Measurements from ENCODE around the gene OR6P1. TPM values are rescaled to one million over a fixed set of nuclear protein-coding genes. Genes with fewer than 3 reads are reported as not detected.
A peak's percentile ranks its signal among the peaks of the same experiment; 100 is the strongest.

The OR6P1 gene
- total RNA-seq, 1 experiment from 2014 or later, result not detected

- TF ChIP-seq EZH2 (IDR thresholded peaks at IDR 0.05; ENCODE audit: low read length, unreplicated experiment) (no peak), EZH2phosphoT487 (IDR thresholded peaks at IDR 0.05; ENCODE audit: borderline replicate concordance, low read length) (no peak)
- TF ChIP-seq, protein P1, sequence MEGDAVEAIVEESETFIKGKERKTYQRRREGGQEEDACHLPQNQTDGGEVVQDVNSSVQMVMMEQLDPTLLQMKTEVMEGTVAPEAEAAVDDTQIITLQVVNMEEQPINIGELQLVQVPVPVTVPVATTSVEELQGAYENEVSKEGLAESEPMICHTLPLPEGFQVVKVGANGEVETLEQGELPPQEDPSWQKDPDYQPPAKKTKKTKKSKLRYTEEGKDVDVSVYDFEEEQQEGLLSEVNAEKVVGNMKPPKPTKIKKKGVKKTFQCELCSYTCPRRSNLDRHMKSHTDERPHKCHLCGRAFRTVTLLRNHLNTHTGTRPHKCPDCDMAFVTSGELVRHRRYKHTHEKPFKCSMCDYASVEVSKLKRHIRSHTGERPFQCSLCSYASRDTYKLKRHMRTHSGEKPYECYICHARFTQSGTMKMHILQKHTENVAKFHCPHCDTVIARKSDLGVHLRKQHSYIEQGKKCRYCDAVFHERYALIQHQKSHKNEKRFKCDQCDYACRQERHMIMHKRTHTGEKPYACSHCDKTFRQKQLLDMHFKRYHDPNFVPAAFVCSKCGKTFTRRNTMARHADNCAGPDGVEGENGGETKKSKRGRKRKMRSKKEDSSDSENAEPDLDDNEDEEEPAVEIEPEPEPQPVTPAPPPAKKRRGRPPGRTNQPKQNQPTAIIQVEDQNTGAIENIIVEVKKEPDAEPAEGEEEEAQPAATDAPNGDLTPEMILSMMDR (conservative IDR thresholded peaks at IDR 0.05; ENCODE audit: low read depth, low read length), result no peak
- no peaks in the 10 kb centered on the region for H3K9me2 ChIP-seq (replicated peaks; ENCODE audit: low read length)
- intact Hi-C loops (cut with micrococcal nuclease), result loop anchor here (10.0 kb wide), 1 partner anchor 540 kb away; the partner anchor contains the start of gene AIM2
- CTCF ChIA-PET, result no interaction called here
- no peak overlapping the region for H2AFZ ChIP-seq (ENCODE audit: low read length)
- H3K4me3 ChIP-seq (ENCODE audit: low read length), result no peak overlapping the region
- peaks cover 30% of the 10 kb centered on the region for H3K27me3 ChIP-seq (ENCODE audit: low read length)
- no peaks in the 10 kb centered on the region for H3K79me2 ChIP-seq (ENCODE audit: low read length)
- POLR2A ChIA-PET (ENCODE audit: unreplicated experiment), result no interaction called here
- H3K27ac ChIP-seq (ENCODE audit: low read length), result no peak overlapping the region
- no peaks in the 10 kb centered on the region for H3K4me1 ChIP-seq (ENCODE audit: insufficient read depth, low read length)
- ATAC-seq, result no peak
- H3K36me3 ChIP-seq (ENCODE audit: low read depth, low read length), result no peaks in the 10 kb centered on the region
- 0 out of 2 replicates have a peak, but pooled peaks cover 3% of the 10 kb centered on the region for H3K9me3 ChIP-seq (ENCODE audit: low read length)
- BruUV-seq (replicated peaks), result no TSS peak
- no peak overlapping the region for H3K9ac ChIP-seq (ENCODE audit: low read length)
- no peak overlapping the region for H3K4me2 ChIP-seq (ENCODE audit: low read length)
- no peak for DNase-seq
- no peaks in the 10 kb centered on the region for H4K20me1 ChIP-seq (ENCODE audit: low read length)
- no peaks in the 10 kb centered on the region for H3F3A ChIP-seq (ENCODE audit: low read length, unreplicated experiment)
Measured at GRCh38 chr1:158534496-158534895, 35.9 kb downstream of the OR6P1 start.

DNA sequence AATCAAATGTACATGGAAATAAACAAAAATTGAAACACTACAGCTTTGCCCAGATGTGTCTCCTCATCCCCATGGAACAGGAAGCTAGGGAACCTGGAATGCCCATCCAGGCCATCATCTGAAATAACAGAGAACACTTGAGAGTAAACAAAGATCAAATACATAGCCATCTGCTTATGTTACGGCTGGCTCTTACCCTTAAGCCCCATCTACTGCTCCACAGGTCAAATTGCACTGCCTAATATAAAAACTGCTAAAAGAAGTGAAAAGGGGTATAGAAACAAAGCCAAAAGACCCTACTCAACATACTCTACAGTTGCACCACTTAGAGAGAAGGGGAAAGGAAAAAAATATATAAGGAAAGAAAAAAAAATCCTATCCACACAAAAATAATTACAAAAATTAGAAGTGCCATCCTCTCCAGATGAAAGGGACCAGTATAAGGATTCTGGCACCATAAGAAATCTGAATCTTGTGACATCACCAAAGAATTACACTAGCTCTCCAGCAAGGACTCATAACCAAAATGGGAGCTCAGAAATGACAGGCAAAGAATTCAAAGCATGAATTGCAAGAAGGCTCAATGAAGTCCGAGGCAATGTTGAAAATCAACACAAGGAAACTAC, 43.1 kb downstream of the OR6P1 start:
- no peak overlapping the region for H3K4me3 ChIP-seq (ENCODE audit: low read length)
- ChIA-PET CTCF (no interaction called here), POLR2A (ENCODE audit: unreplicated experiment) (interaction anchor here (0.7 kb wide), 1 partner anchor 224 kb away, joined by 4 read pairs; no protein-coding TSS in a partner anchor)
- H3K27me3 ChIP-seq (ENCODE audit: low read length), result peaks cover 25% of the 10 kb centered on the region
- peak; percentile 36 for DNase-seq
- H3F3A ChIP-seq (ENCODE audit: low read length, unreplicated experiment), result no peaks in the 10 kb centered on the region
- H3K36me3 ChIP-seq (ENCODE audit: low read depth, low read length), result no peaks in the 10 kb centered on the region
- no peak overlapping the region for H2AFZ ChIP-seq (ENCODE audit: low read length)
- 0 out of 2 replicates have a peak, but pooled peaks have one; percentile 27 for ATAC-seq
- no peak overlapping the region for H3K4me2 ChIP-seq (ENCODE audit: low read length)
- no peak for TF ChIP-seq EZH2 (IDR thresholded peaks at IDR 0.05; ENCODE audit: low read length, unreplicated experiment)
- no peak for TF ChIP-seq EZH2phosphoT487 (IDR thresholded peaks at IDR 0.05; ENCODE audit: borderline replicate concordance, low read length)
- TF ChIP-seq, protein P1 (conservative IDR thresholded peaks at IDR 0.05; ENCODE audit: low read depth, low read length), result peak; percentile 58
- H3K9me2 ChIP-seq (replicated peaks; ENCODE audit: low read length), result no peaks in the 10 kb centered on the region
- intact Hi-C loops (cut with micrococcal nuclease), result loop anchor here (5.0 kb wide), 1 partner anchor 325 kb away; no protein-coding TSS in a partner anchor
- H3K9me3 ChIP-seq (ENCODE audit: low read length), result no peaks in the 10 kb centered on the region
- no peaks in the 10 kb centered on the region for H3K4me1 ChIP-seq (ENCODE audit: insufficient read depth, low read length)
- no peak overlapping the region for H3K9ac ChIP-seq (ENCODE audit: low read length)
- H3K27ac ChIP-seq (ENCODE audit: low read length), result no peak overlapping the region
- no peaks in the 10 kb centered on the region for H3K79me2 ChIP-seq (ENCODE audit: low read length)
- H4K20me1 ChIP-seq (ENCODE audit: low read length), result no peaks in the 10 kb centered on the region
- BruUV-seq (replicated peaks), result no TSS peak

- no peak overlapping the region for H2AFZ ChIP-seq (ENCODE audit: low read length)
- H3K79me2 ChIP-seq (ENCODE audit: low read length), result no peaks in the 10 kb centered on the region
- DNase-seq, result no peak
- TF ChIP-seq EZH2phosphoT487 (IDR thresholded peaks at IDR 0.05; ENCODE audit: borderline replicate concordance, low read length), result no peak
- TF ChIP-seq, protein P1 (conservative IDR thresholded peaks at IDR 0.05; ENCODE audit: low read depth, low read length), result no peak
- no peak overlapping the region for H3K4me2 ChIP-seq (ENCODE audit: low read length)
- no peak overlapping the region for H3K4me3 ChIP-seq (ENCODE audit: low read length)
- H3K9me3 ChIP-seq (ENCODE audit: low read length), result no peaks in the 10 kb centered on the region
- ATAC-seq, result no peak
- ChIA-PET CTCF (no interaction called here), POLR2A (ENCODE audit: unreplicated experiment) (no interaction called here)
- H3K27ac ChIP-seq (ENCODE audit: low read length), result no peak overlapping the region
- H3K9me2 ChIP-seq (replicated peaks; ENCODE audit: low read length), result no peaks in the 10 kb centered on the region
- H3K27me3 ChIP-seq (ENCODE audit: low read length), result peaks cover 22% of the 10 kb centered on the region
- no TSS peak for BruUV-seq (replicated peaks)
- H3F3A ChIP-seq (ENCODE audit: low read length, unreplicated experiment), result no peaks in the 10 kb centered on the region
- H3K9ac ChIP-seq (ENCODE audit: low read length), result no peak overlapping the region
- intact Hi-C loops (cut with micrococcal nuclease), result no loop called here
- H4K20me1 ChIP-seq (ENCODE audit: low read length), result no peaks in the 10 kb centered on the region
- no peaks in the 10 kb centered on the region for H3K36me3 ChIP-seq (ENCODE audit: low read depth, low read length)
- H3K4me1 ChIP-seq (ENCODE audit: insufficient read depth, low read length), result no peaks in the 10 kb centered on the region
Measured at GRCh38 chr1:158521666-158522058, 48.7 kb downstream of the OR6P1 start.

All from PC-3 (cell line).